HG03457 (cell line): ENCODE measurements around the gene CDC42BPG.

ENCODE experiments used
- ATAC-seq: cut with Tn5 transposase; IDR thresholded peaks from one replicate; pipeline ENCODE4 v1.9.1; 2021; ENCODE audit warnings: moderate number of reproducible peaks; ENCODE audit not compliant: unreplicated experiment

The CDC42BPG gene

DNA sequence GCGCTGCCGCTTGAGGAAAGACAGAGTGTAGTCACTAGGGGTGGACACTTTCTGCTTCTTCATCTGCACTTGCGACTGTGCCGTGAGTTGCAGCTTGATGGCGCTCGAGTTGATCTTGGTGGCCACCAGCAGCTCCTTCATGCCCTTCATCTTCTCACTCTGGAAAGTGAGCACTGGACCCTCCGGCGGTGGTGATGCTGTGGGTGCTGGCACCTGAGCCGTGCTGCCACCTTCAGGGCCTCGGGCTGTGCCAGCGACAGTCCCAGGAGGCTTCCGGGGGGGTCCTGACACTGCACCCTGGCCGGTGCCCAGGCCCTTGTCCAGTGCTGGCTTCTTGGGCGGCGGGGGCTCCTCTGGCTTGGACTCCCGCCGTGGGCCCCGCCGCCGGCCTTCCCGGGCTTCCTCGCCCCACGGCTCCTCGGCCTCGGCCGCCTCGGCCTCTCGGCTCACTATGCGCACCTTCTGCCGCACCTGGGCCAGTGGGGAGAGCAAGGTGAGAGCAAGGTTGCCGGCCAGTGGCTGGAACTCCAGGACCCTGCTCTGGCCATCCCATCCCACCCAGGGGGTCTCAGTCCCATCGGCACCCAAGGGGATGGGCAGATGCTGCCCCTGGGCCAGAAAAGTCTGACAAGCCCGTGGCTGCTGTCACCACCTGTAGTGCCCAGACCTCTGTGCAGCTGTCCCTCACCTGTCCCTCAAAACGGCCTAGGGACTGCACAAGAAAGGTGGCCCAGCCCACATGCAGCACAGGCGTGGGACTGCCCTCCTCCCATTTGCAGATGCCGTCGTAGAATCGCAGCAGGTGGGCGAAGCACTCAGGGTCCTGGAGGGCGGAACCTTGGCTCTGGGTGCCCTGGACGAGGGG, 39.9 kb downstream of the CDC42BPG start:
- ATAC-seq, result no peak

DNA sequence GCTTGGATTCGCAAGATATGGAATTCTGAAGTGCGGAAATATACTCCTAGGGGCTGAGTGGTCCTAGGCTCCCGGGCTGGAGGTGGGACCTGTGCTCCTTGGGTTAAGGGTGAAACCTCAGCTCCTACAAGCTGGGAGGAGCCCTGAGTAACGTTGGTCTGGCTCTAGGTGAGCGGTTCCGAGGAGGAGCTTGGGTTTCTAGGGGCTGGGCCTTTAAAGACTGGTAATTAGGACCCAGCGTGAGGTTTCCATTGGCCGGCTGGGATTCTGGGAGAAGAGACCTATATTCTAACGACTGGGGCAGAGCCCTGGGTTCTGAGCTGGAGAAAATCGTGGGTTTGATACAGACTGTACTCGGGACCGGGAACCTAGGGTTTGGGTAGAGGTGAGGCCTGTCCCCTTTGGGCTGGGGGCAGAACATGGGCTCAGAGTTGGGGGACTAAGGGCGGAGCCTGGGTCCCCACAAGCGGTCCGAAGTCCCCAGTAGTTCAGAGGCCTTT, 40.6 kb downstream of the CDC42BPG start:
- no peak for ATAC-seq

DNA sequence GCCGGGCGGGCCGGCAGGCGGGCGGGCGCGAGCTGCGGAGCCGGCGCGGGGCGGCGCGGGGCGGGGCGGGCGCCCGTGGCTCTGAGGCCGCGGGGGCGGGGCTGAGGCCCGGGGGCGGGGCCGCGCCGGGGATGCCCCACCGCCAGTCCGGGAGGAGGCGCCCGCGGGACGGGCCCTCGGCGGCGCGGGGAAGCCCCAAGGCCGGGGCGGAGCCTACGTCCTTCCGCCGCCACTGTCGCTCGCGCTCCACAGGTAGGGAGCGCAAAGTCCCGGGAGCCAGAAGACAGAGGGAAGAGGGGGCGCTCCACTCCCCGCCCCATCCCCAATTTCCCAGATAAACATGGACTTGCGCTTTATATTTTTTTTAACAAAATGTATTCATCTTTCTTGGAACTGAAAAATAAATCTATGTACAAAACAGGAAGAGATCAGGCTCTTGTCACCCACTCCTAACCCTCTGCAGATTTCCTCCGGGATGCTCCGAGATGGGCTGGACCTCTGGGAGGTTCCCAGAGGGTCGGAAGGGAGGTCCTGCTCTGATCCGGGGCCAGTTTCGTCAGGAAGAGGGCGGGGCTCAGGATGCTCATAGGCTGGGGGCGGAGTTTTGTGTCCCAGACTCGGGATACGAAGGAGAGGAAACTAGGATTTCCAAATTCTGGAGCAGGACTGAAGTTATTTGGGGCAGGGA, 41.2 kb downstream of the CDC42BPG start, which contains the start of gene MAP4K2:
MAP4K2 (minus strand) TSS at position 57 of the 688 bp plus-strand sequence. CDS start 65 bp downstream, outside the sequence.
- peak; percentile 45 for ATAC-seq

DNA sequence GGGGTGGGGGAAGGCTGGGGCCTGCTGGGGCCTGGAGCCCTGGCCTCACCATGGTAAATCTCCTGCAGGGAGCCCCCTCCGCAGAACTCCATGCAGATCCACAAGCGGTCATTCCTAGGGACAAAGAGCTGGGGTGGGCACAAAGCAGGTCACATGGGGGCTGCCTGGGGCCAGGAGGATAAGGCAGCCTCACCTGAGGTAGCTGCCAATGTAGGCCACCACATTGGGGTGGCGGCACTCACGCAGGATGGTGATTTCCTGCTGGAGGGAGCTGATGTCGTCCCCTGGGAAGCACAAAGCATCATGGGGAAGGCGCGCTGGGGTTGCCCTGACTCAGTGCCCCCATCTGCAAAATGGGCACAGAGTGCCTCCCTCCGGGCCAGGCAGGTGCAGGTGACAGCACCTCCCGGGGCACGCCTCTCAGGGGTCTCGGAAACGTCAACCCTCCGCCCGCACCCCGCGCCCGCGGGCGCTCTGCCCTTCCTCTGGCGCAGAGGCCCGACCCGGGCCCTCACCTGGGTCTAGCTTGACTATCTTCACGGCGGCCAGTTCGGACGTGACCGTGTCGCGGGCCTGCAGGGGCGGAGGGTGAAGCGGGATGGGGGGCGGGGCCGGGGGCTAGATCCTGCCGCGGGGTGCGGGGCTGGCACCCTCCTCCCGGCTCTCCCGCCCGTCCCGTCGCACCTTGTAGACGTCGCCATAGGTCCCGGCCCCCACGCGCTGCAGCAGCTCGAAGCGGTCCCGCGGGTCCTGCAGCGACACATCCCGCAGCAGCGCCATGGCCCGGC, 41.9 kb downstream of the CDC42BPG start:
- peak; percentile 4 for ATAC-seq

DNA sequence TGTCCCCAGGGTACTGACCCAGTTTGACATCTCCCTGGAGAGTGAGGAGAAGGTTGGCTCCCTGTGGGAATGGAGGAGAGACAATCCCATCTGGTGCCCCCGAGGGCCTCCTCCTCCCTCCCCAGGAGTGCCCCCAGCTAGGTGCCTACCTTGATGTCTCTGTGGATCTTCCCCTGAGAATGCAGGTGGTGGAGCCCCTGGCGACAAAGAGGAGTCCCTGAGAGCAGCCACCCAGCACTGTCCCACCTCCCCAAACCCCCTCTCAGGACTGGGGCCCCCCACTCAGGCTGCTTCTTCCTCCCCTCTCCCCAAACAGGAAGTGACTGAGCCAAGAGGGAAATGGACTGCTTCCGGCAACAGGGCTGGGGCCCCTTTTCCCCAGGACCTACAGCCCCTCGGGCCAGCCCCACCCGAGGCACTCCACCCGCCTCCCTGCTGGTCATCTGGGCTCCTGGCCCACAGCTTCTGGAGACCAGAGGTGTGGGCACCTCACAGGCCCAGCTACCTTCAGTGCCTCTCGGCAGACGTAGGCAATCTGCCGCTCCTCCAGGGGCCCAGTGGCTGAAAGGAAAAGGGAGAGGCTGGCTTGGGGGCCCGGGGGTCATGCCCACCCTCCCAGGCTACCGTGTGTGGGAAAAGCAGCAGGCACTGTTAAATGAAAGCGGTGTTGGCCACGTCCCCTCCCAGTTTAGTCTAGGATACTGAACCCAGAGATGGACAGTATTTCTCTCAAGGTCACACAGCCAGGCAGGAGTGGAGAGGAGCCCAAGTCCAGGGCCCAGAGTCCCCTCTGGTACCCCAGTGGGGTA, 42.7 kb downstream of the CDC42BPG start:
- ATAC-seq, result no peak

DNA sequence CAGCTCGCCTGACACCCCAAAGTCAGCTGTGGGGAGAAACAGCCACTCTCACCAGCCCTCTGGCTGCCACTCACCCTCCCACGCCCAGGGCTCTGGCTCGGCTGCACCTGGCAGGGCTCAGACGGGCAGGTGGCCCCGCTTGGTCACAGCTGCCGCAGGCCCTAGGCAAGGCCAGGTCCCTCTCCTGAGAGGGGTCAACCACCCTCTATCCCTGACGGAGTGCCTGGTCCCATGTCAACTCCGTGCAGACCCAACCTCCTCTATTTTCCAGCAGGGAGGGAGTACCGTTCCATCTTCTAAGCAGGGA, 43.3 kb downstream of the CDC42BPG start:
- ATAC-seq, result no peak

DNA sequence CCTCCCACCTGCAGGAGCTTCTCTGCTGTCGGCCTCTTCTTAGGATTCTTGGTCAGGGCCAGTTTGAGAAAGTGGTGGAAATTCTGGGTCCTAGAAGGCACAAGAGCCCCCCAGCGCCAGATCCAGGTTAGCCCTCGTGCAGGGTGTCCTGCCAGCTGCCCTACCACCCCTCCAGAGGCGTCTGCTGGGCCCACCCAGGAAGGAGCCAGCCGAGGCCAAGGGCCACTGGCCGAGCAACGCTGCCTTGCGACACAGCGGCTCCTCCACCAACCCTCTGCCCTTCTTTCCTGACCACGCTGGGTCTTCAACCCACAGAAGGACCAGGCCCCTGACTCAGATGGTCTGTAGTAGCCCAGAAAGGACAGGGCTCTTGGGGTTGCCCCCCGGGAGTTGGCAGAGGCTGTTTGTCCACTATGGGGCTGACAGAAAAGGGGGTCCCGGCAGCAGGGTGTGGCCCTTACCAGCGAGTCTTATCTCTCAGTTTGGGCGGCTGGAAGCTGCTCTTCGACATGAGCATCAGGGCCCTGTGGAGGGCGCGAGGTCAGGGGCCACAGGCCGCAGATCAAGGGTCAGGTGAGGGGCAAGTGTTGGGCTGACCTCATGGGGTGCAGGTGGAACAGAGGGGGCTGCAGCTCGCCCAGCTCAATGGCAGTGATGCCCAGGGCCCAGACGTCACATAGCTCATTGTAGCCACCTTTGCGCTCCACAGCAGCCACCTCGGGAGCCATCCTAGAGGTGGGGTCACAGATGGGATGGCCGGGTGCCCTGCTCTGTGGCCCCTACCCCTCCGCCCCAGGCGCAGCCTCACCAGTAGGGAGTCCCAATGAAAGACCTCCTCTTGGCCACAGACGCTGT, 43.9 kb downstream of the CDC42BPG start:
- no peak for ATAC-seq

DNA sequence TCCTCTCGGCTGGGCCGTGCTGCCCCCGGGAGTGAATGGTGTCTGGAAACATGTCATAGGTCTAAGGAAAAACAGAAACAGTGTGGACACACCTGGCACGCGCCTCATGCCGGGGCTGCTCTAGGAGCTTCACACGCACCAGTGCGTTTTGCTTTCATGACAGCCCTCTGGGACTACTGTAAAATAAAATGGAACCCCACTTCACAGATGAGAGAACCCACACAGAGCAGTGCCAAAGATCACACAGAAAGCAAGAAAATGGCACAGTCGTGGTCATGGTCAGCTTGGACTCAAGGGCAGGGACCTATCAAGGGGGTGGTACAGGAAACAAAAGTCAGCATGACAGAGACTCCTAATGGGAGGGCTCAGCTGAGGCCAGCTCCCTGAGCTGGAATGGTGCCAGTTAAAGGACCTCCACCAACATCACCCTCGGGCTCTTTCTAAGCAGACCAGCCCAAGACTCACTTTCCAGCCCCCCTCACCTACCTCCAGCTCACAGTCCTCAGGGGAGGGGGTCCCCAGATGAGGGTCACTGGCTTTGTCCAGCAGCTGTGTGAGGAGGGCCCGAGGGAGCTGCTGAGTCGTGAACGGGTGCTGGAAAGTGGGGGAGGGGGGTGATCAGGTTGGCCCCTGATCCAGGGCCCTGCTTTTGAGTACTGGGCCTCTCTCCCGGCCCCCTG, 44.7 kb downstream of the CDC42BPG start:
- ATAC-seq, result no peak

DNA sequence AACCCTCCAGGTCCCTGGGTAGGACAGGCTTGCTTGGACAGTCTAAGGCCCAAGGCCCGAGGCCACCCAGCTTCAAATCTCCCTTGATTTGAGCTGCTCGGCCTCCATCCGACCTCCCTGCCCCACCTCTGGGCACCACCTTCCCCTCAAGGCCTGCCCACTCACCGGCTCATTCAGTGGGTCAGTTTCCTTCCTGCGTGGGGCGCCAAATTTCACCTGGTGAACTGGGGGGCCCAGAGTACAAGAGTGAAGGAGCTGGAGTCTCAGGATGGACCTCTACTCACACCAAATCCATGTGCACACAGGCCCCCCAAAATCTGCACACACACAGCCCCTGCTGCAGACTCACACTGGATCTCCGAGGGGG, 45.2 kb downstream of the CDC42BPG start:
- no peak for ATAC-seq

DNA sequence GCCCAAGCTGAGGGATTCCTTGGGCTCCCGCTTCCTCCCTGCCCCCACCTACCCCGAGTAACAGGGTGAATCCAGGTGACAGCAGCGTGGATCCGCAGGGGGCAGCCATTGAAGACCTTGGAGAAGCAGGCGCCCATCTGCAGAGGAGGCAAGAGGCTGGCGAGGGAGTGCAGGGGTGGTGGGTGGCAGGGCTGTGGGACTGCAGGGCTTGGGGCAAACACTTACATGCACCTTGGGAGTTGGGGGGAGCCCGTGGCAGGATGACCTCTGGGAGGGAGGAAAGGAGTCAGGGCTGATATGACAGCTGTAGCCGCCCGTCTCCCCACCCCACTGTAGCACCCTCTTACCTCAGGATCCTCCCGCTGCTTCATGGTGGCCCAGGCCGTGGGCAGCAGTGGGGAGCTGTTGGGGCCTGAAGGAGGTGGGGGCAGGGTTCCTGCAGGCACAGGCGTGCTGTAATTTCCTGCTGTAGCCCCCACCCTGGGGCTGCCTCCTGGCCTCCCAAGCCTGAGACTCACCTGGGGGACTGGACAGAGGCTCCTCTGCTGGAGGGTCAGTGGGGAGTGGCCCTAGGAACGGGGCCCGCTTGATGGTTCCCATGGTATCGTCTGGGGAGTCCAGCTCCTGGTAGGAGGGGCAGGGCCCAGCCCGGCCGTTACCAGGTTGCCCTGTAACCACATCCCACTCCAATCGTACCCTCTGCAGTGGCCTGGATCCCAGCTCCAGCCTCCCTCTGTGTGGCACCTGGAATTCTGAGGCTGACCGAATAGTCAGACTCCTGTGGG, 47.5 kb downstream of the CDC42BPG start:
- ATAC-seq, result no peak

DNA sequence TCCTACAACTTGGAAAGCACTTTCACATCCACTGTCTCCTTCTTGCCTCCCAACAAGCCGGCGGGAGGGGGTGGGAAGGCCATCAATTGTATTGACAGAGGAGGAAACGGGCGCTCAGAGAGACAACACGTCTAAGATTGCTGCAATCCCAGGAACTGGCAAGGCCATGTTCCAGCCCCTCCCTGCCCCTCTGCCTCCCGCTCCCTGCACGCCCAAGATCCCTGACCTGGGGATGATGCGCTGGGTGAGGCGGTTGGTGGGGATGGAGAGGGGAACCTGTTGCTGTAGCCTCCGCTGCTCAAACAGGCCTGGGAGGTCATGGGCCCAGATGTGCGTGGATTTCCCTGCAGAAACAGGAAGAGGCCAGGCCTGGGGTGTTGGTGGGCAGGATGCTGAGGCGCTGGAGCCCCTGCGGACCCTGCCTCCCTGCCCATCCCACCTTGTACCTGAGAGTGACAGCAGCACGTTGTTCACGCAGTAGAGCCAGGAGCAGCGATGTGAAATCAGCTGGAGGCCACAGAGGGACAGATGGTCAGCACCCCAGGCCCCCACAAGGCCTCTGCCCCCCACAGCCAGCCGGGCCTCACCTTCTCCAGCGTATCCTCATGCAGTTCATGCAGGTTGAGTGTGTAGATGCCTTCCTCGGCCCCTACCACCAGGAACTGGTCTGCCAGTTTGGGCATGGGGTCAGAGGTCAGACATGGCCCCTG, 48.3 kb downstream of the CDC42BPG start:
- no peak for ATAC-seq

DNA sequence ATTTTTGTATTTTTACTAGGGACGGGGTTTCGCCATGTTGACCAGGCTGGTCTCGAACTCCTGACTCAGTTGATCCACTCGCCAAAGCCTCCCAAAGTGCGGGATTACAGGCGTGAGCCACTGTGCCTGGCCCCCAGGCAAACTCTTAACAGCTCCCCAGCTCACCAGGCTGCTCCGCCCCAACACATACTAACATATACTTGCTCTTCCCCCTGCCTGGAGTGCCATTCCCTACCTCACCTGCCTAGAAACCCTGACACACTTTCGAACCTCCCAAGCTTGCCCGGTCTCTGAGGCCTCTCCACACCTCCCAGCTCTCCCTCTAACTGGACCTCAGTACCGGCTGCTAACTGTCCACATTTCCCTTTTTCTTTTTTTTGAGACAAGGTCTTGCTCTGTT, 49.9 kb downstream of the CDC42BPG start:
- no peak for ATAC-seq

DNA sequence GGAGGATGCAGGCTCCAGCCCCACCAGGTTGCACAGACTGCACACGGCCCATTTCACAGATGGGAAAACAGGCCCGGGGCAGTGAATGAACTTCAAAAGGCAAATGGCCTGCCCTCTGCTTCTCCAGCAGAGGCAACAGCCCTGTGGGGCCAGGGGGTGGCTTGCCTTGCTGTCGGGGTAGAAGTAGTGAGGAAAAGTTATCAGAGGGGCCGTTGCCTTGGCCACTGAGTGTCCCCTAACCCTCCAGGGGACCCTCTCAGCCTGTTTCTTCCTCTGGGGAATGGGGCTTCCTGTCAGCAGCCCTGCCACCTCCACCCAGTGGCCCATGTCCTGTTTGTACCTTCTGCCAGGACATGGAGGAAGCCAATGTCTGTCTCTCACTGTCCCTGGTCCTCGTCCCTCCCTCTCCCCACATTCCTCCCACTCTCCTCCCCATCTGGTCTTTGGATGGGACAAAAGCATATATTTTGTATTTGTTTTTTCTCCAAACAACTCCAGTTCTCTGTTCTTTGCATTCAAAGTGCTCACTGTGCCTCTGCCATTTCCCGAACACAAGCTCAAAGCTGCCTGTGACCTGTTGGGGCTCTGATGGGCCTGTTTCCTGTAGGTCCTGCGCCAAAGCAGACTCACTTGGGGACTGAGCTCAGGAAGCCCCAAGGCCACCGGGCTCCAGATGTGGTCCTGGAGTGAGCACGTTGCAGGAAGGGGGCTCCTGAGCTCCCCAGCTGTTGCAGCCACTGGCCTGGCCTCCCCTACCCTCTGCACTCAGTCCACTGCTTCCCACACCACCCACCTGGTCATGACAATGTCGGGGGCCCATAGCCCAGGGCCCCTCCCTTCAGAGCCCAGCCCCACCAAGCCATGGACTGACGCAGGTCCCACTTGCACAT, 50.9 kb downstream of the CDC42BPG start:
- no peak for ATAC-seq

DNA sequence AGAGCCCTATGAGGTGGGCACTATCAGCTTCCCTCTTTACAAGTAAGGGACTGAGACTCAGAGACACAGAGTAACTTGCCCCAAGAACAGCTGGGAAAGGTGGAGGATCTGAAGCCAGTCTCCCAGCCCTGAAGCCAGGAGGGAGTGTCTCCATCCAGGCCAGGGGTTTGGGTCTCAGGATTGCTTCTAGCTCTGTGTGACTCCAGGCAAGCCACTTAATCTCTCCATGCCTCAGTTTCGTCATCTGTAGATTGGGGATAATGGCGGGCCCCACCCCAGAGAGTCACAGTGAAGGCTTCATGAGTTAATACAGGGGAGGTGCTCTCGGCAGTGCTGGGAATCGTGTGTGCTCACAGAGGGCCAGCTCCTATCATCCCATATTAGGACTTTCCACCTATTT, 52.0 kb downstream of the CDC42BPG start:
- ATAC-seq, result no peak

DNA sequence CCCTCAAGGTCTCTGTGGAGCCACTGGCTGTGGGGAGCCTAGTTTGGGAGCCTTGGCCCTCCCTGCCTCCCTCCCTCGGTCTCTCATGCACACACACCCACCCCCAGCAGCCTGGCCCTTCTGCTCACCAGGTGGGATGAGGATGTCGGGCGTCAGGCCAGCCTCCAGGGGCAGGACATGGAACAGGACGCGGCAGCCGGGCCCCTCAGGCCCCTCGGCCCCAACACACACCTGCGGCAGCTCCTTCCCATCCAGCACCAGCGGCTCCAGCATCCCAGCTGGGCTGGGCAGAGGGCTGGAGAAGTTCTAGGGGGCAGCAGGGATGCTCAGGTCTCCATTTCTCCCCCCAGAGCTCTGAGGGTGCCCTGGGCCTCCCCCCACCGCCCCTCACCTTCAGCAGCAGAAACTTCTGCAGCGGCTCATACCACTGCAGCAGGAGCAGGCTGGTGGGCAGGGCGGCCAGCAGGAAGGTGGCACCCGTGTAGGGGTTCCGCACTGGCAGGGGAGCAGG, 52.6 kb downstream of the CDC42BPG start:
- ATAC-seq, result no peak
